G401 (cell line): ENCODE measurements around the gene SELENOM. TPM values are rescaled to one million over a fixed set of nuclear protein-coding genes. Genes with fewer than 3 reads are reported as not detected.
"Not testable (repeated sequence)": the region's sequence is repeated elsewhere in the genome, so short reads cannot be mapped to it uniquely, and the experiment has no call there.

Source experiments
- DNase-seq: peaks from one replicate; pipeline ENCODE4 v3.0.0-alpha.2; 2015; ENCODE audit warnings: low spot score
- in situ Hi-C: cut with HindIII; loops from 2 replicates; pipeline ENCODE4 v1.10.0; 2016; ENCODE audit warnings: low sequenced_read_pairs, mixed read lengths
- total RNA-seq: library from RNA; depleted of rRNA; stranded (reverse); fragments of >200 nt; shearing (Covaris generic); gene quantifications from 2 replicates; pipeline ENCODE4 v1.2.3, GENCODE V29; 2014

The SELENOM gene
- total RNA-seq, 1 experiment from 2014 or later, result 55.1 TPM

- DNase-seq, result no peak
- in situ Hi-C loops, result no loop called here
Measured at GRCh38 chr22:31083923-31084810, 23.2 kb downstream of the SELENOM start.

DNA sequence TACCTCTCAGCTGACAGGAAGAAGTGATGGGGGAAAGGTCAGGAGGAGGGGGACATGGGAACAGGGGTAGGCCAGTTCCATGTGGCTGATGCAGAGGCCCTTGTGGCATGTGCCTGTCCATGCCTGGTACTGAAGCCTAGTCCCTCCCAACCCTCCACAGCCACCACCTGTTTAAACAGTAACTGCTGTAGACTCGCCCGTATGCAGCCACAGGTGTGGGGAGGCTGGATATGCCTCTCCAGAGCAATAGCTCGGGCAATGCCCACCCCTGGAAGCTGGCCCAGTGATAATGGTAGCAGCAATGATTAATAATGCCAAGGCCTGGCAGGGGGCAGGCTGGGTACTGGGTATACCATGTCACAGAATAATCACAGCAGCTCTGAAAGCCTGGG lies 24.0 kb downstream of the SELENOM start:
- DNase-seq, result no peak

DNA sequence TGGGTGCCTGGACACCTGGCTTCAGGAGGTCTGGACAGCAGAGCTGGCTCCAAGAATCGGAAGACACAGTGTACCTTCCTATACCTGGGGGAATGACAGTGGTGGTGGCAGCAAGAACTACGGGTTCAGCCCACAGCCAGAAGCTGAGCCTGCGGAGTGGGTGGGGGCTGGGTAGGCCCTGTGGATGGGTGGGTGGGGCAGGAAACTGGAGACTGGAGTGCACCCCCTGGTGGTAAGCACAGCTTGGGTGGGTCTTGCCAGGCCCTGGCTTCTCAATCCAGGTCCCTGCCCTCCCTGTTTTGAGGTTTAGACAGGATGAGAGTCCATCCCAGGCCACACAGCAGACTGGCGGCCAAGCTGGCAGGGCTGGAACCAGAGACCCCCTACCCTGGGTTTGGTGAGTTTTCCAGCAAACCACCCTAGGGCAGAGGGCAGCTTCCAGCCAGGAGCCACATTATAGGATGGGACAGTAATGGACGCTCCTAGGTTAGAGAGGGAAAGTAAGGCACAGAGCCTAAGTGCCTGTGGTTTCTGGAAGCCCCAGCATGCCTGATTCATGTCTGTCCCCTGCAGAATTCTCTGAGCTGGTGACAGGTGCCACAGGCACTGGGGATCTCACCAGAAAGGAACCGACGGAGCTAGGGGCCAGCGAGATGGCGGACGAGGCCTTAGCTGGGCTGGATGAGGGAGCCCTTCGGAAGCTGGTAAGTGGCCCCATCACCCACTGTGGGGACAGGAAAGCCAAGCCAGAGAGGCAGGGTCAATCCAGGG lies 24.6 kb downstream of the SELENOM start:
- in situ Hi-C loops, result no loop called here
- peak; percentile 28 for DNase-seq

More for the DNA sequence above, 24.0 kb downstream of the SELENOM start:
- in situ Hi-C loops, result no loop called here

DNA sequence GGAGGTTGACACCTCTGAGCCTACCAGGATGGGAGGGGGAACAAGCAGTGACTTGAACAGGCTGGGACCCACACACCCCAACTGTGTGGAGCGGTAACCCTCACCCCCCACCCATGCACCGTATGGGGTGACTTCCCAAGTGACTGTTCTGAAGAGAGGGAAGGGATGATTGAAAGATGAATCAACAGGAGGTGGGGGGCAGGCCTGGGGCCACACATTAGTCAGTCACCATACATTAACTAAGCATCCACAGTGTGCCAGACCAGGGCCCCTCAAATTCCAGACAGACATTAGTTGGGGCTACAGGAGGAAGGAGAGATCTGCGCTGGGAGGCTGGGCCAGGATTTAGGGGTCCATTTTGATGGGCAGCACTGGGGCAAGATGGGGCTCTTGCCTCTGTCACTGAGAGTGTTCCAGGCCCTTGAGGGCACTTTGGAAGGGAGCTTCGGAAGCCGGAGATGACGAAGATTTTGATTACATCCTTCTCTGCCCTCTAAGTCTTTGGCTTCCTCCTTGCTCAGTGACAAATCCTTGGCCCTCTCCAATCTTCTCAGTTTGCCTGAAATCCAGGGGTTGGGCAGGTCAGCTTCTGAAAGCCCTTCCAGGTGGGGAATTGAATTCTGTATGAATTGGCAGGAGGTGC lies 25.3 kb downstream of the SELENOM start:
- in situ Hi-C loops, result no loop called here
- DNase-seq, result no peak

DNA sequence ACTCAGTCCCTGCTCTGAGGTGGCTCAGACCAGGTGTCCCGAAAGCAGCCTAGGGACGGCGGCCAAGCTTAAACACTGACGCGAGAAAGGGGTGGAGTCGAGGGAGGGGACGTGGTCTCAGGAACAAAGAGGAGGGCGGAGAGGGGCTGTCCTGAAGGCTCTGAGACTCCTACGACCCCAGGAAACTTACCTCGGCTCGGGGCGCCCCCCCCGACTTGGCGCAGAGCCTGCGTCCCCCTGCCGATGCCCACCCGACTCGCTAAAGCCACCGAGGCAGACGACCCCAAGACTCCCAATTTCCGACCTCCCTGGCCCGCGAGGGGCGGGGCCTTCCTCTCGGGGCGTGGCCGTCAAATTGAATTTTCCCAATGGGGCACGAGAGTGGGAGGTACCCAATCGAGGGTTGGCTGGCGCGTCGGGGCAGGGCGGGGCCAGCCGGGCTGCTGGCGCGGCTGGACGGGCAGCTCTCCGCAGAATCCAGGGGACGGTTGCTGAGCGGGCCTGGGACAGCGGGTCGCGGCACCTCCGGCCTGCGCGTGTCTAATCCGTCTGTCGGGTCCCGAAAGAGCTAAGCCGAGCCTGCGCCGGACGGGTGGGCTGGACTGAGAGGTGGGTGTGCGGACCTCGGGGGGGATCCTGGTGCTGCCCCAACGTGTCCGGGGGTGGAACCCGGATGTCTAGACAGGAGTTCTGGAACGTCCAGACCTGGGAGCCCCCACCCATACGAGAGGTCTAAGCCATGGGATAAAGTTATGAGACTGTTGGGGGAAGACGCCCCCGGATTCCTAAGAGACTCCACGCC lies 26.3 kb downstream of the SELENOM start, which contains the start of gene SMTN:
Gene SMTN (plus strand): TSS at position 471 of the 802 bp plus-strand sequence. CDS start 1,941 bp downstream, outside the sequence.
- in situ Hi-C loops, result no loop called here
- DNase-seq, result peak; percentile 68

DNA sequence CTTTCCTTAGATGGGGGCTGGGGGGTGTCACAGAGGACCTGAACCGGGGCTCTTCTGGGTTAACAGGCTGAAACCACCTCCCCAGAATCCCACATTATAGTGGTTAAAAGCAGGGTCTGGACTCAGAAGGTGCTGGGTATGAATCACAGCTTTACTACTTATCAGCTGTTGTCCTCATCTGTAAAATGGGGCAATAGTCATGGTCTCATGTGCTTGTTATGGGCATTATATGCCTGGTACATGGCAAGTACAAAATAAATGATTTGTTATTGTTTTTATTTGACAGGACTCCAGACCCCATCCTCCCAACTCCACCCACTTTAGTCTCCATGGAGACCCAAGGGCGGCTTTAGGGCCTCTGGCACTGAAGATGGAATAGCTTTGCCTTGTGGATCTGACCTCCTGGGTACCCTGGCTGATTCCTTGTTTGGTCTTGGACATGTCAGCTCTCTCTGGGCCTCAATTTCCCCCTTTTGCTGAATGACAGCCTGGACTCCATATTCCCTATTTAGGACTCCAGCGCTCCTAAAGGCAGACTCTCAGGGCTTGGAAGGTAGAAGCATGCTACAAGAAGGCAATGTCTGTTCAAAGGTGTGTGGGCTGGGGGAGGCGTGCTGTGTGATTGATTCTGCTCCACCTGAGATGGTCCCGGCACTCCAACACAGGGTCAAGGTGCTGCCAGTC lies 27.1 kb downstream of the SELENOM start:
- DNase-seq, result no peak
- in situ Hi-C loops, result no loop called here

DNA sequence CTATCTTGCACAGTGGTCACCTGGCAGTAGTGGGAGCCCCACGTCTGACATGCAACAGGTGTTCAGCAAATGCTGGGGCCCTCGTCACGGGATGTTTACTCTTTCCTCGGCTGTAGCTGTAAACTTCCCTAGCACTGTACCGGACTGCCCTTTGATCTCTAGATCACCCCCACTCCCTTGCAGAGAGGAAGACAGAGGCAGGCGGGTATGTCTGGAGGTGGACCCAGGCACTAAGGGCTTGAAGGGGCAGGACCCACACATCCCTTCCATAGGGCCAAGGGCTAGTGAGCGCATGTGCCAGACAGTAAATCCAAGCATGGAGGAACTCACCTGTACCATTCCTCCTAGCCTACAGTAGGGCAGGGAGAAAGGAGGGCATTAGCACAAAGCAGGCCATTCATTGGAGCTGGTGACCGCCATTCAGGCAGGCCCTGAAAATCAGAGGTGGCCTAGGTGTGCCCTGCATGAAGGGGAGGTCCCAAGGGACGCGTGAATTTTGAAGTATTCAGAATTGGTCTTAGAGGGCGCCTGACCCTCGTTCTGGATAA lies 28.2 kb downstream of the SELENOM start:
- in situ Hi-C loops, result no loop called here
- no peak for DNase-seq

DNA sequence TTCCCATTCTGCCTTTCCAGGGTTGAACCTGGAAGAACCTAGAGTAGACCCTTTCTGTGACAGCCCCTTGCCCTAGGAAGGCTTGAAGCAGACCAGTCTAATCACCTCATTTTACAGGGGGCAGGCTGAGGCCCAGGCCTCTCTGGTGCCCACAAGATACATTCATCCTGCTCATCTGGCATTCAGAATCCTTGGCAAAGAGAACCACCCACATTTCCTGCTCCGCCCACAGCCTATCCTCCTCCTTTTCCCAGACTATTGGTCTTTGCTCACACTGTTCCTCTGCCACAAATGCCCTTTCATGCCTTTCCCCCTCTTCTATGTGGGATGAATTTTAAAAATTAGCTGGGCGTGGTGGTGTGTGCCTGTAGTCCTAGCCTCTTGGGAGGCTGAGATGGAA lies 29.0 kb downstream of the SELENOM start:
- DNase-seq, in situ Hi-C loops: not testable (repeated sequence)

DNA sequence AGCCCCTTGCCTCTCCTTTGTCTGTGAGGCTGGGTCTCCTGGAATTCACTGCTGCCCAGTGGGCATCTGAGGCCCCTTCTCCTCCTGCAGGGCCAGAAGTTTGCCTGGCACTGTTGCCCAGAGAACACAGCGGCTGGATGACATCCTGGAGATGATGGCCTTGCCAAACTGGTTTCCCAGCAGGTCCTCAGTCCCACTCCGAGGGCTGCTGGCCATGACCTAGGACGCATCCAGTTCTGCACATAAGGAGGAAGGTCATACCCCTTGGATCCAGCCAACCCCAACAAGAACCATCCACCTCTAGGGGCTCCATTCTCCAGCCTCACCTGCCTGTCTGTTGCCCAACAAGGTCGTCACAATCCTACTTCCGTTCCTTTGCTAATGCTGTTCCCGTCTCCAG lies 29.7 kb downstream of the SELENOM start:
- no peak for DNase-seq
- in situ Hi-C loops, result no loop called here

- in situ Hi-C loops, result no loop called here
- no peak for DNase-seq
Measured at GRCh38 chr22:31075961-31076360, 31.4 kb downstream of the SELENOM start.

DNA sequence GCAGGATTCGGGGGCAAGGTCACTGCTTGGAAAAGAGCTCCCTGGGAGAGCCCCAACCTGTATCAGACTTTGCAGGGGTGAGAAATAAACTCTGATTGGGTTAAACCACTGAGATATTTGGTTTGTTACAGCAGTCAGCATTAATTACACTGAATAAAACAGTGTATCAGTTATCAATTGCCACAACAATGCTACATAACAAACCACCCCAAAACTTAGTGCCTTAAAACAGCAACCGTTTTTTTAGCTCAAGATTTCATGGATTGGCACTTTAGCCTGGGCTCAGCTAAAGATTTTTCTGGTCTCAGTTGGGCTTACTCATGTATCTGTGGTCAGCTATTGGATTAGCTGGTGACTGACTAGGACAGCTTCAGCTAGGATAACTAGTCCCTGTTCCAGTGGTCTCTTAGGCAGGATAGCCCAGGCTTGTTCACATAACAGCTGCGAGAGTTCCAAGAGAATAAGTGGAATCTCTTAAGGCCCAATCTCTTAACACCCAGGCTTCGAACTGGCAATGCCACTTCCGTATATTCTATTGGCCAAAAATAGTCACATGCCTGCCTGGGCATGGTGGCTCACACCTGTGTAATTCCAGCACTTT lies 33.7 kb downstream of the SELENOM start:
- DNase-seq, in situ Hi-C loops: not testable (repeated sequence)

- in situ Hi-C loops, DNase-seq: not testable (repeated sequence)
Measured at GRCh38 chr22:31073125-31073524, 34.2 kb downstream of the SELENOM start.

DNA sequence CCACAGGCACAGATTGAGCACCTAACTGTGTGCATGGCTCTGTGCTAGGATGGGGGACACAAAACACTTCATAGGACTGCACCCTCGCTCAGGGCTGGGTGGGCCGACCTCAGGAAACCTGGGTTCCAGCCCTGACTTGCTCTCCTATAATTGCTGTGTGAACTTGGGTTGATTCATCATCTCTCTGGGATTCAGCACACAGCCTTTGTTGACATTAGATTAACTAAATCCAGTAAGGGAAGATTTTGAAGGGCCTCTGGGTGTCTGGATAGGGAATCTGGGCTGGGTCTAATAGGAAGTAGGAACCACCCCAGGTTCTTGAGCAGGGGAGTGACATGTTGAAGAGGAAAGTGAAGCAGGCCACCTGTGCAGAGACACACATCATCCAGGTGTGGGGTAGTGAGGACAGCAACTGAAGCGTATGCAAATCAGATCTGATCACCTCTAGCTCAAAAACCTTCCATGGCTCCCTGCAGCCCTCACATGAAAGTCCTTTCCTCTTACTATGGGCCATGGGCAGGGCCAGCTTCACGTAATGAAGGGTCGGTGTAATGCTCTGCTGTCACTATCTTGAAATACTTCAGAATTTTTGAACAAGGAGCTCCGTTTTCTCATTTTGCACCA lies 37.6 kb downstream of the SELENOM start:
- in situ Hi-C loops, DNase-seq: not testable (repeated sequence)

DNA sequence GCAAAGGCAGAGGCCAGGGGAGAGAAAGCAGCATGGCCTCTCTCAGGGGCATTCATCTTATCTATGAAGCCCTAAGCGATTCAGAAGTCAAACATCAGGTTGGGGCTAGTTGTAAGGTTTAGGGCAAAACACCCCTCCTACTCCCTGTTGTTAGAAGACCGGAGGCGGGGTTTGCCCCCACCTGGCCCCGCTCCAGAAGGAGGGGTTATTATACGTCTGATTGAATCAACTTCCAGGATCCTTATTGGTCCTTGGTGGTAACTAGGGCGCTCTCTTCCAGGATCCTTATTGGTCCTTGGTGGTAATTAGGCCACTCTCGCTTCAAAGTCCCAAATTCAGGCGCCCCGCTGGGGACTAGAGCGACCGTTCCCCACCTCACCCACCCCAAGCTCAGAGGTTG lies 38.4 kb downstream of the SELENOM start:
- DNase-seq, result no peak
- in situ Hi-C loops, result no loop called here

- in situ Hi-C loops, result no loop called here
- no peak for DNase-seq
Measured at GRCh38 chr22:31064369-31064768, 43.0 kb downstream of the SELENOM start.

DNA sequence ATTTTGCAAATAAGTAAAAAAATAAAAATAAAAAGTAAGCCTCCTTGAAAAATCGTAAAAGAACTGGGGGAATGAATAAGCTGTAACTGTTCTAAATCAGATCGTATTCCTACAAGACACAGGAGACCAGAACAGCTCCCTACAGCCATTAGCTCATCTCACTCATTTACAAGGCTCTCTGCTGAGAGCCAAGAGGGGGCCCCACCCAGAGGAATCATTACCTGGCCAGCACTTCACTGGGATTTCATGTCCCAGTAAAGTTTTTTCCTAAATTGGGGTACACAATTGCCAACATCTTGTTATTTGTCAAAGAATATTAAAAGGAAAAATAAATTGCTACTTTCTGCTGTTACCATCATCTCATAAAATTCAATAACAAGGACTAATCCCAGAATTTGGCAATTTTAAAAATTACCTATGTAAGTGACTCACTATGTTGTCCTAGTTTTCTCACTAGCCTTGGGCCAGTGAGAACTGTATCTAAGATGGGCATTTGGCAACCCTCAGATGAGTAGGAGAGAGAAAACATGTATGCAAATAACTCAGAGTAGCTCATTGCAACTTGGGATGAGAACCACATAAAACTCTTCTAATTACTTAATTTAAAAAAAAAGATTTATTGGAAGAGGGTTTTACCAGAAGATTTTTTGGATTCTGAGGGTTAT lies 44.7 kb downstream of the SELENOM start:
- in situ Hi-C loops, result no loop called here
- DNase-seq, result no peak

DNA sequence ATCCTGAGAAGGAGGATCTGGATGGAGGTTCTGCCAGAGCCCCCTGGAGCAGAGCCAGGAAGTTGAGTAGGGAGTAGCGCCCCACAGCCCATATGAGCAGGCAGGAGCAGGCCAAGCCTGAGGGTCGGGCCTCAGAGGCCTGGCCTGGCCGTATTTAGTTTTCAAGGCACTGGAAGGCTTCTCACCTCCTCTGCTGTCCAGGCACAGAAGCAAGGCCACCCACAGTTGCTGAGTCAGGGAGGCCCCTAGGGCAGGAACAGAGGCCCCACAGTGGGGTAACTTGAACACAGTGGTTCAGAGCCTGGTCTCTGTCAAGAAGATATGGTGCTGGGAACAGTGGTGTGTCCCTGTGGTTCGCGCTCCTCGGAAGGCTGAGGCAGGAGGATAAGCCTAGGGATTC lies 47.7 kb downstream of the SELENOM start:
- in situ Hi-C loops, DNase-seq: not testable (repeated sequence)
